GM13977 (cell line): ENCODE data around the gene PKIB.

Source experiments
- DNase-seq: peaks from one replicate; pipeline ENCODE4 v3.0.0; 2012; ENCODE audit warnings: low spot score
- in situ Hi-C: fragments of 300-500 bp; cut with MboI; formaldehyde crosslinking; loops from one replicate; pipeline ENCODE4 v1.12.0; 2022; ENCODE audit warnings: low sequenced_read_pairs, low pct_unique_long_range_greater_than_20kb, mixed read lengths, inconsistent platforms; ENCODE audit not compliant: unreplicated experiment
- TF ChIP-seq, protein P1 (sequence below): IDR thresholded peaks from 2 replicates; pipeline ENCODE4 v1.5.1; 2012; ENCODE audit warnings: mild to moderate bottlenecking, control low read depth; ENCODE audit not compliant: insufficient read depth; ENCODE audit errors: extremely low read depth, missing control alignments

Gene PKIB

DNA sequence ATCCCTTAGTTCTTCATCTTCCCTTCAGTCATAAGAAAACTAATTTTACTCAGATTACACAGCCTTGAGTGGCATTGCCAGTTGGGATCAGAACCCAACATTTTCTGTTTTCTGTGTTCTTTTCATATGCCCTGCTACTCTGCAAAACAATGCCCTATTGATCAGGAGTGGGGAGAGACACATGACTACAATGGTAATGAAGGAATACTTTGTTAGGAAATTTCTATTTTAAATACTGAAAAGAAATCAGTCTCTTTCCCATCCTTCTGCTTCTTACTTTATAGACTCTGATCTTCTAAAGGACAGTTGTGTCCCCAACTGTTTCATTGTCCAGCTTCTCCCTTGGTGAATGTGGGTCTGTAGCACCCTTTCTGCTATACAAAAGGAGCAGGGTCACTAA is 5.5 kb upstream of the PKIB start:
- TF ChIP-seq, protein P1, sequence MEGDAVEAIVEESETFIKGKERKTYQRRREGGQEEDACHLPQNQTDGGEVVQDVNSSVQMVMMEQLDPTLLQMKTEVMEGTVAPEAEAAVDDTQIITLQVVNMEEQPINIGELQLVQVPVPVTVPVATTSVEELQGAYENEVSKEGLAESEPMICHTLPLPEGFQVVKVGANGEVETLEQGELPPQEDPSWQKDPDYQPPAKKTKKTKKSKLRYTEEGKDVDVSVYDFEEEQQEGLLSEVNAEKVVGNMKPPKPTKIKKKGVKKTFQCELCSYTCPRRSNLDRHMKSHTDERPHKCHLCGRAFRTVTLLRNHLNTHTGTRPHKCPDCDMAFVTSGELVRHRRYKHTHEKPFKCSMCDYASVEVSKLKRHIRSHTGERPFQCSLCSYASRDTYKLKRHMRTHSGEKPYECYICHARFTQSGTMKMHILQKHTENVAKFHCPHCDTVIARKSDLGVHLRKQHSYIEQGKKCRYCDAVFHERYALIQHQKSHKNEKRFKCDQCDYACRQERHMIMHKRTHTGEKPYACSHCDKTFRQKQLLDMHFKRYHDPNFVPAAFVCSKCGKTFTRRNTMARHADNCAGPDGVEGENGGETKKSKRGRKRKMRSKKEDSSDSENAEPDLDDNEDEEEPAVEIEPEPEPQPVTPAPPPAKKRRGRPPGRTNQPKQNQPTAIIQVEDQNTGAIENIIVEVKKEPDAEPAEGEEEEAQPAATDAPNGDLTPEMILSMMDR = no peak
- no peak for DNase-seq
- in situ Hi-C loops = no loop called here

DNA sequence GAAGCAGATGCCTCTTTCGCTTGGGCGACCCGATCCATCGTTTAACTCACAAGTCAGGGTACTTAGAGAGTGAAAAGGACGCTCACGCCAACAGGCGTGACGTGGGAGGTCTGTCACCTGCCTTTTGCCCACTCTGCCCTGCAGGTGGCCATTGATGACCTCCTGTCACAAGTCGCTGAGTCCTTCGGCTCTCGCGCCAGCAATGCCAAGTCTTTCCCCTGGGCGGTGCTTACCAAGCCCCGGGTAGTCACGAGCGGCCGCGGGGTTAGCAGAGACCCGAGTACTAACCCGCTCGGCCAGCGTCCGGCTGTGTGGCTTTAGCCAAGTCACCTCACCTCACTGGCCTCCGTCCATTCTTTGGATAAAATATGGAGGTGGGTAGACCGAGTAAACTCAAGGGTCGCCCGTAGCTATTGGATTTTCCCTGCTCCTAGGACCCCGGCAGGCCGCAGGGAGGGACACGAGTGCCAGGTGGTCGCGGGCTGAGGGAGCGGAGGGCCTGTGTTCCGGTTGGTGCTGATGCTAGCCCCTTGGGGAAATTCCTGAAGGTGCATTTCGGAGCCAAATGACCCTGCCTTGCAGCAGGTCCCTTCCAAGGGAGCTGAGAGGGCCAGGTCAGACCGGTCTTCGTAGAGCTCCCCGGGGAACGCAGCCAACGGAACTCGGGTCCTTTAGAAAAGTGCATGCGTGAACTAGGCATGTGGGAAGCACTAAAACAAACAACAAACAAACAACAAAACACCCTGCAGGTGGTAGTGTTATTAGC is 668 bp downstream of the PKIB start:
- in situ Hi-C loops = no loop called here
- TF ChIP-seq, protein P1 = no peak
- DNase-seq = peak; percentile 38

DNA sequence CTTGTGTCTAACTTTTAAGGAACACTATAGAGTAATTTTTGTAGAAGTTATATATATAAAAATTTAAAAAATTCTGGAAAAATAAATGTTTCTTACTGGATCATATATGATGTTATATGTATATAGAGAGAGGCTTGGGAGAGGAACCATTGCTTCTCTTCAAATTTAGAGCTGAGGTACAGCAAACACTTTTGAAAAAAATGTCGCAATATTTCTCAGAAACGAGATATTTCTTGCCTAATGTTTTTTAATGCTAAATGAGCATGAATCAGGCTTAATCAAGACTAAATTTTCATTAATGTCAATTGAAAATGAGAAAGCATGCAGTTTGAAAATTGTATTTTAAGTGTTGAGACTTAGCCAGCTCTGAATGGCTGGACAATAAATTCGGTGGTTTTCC is 2.6 kb downstream of the PKIB start:
- in situ Hi-C loops = no loop called here
- no peak for DNase-seq
- TF ChIP-seq, protein P1 = no peak

DNA sequence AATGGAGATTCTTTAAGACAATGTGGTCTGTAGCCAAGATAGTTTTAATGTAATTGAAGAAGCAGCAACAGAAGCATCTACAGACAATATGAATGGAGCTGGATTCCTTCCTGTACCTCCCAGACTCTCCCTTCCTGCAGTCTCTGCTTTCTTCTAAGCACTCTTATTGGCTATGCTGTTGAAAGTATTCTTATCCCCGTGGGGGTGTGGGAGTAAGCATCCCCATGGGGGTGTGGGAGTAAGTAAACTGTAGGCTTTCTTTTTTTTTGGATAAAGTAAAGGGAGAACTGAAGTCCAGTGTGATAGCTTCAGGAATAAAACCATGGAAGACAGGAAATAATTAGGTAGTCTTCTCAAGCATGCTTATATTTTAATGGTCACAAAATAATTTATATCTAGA is 4.1 kb downstream of the PKIB start:
- in situ Hi-C loops = no loop called here
- TF ChIP-seq, protein P1 = no peak
- no peak for DNase-seq

DNA sequence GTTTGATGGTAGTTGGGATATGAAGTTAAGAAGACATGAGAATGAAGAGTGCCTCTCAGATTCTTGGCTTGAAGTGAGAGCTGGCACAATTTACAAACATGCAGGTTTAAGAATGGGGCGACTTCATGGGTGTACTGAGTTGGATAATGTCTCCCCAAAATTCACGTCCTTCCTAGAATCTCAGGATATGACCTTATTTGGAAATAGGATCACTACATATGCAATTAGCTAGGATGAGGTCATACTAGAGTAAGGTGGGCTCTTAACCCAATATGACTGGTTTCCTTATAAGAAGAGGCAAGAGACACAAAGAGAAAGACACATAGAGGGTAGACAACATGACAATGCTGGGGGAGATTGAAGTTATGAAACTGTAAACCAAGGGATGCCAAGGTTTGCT is 5.2 kb downstream of the PKIB start:
- no peak for DNase-seq
- TF ChIP-seq, protein P1 = no peak
- in situ Hi-C loops = no loop called here

DNA sequence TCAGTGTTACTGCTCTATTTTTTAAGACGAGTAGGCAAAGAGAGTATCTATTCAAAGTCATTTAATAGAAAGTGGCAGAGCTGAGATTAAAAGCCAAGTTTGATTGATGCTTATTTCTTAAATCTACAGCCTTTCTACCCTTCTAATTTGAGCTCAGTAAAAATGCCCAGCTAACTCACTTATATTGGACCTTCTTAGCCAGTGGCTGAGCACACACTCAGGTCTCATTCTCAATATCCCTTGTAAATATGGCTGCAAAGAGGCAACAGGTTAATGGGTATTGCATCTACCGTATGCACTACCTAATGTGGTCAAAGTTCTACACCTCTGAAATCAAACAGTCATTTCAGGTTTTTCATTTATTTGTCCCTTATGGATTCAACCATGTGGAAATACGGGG is 6.7 kb downstream of the PKIB start:
- no peak for DNase-seq
- TF ChIP-seq, protein P1 = no peak

More for the DNA sequence above, 6.7 kb downstream of the PKIB start:
- in situ Hi-C loops = no loop called here
